Erythroblast (primary cell): Measurements from ENCODE around the gene TPM1.
A peak's percentile ranks its signal among the peaks of the same experiment; 100 is the strongest.
"Not testable (repeated sequence)": the region's sequence is repeated elsewhere in the genome, so short reads cannot be mapped to it uniquely, and the experiment has no call there.

Source experiments
- DNase-seq, 2 experiments: peaks; one replicate each; lab custom pipeline; 2025; lab: John Stamatoyannopoulos, UW
- GATA1 ChIP-seq: IDR thresholded peaks from 2 replicates; pipeline ENCODE4 v1.6.1; 2011; ENCODE audit warnings: low read depth, mild to moderate bottlenecking, control low read depth, low read length, moderate library complexity
- POLR2A ChIP-seq: IDR thresholded peaks from 2 replicates; pipeline ENCODE4 v1.6.1; 2011; ENCODE audit warnings: mild to moderate bottlenecking, low read length

Gene TPM1

GRCh38 chr15:63088533-63089245 lies 46.1 kb downstream of the TPM1 start:
- DNase-seq: no peak
- TF ChIP-seq GATA1 (no peak), POLR2A (no peak)

DNA sequence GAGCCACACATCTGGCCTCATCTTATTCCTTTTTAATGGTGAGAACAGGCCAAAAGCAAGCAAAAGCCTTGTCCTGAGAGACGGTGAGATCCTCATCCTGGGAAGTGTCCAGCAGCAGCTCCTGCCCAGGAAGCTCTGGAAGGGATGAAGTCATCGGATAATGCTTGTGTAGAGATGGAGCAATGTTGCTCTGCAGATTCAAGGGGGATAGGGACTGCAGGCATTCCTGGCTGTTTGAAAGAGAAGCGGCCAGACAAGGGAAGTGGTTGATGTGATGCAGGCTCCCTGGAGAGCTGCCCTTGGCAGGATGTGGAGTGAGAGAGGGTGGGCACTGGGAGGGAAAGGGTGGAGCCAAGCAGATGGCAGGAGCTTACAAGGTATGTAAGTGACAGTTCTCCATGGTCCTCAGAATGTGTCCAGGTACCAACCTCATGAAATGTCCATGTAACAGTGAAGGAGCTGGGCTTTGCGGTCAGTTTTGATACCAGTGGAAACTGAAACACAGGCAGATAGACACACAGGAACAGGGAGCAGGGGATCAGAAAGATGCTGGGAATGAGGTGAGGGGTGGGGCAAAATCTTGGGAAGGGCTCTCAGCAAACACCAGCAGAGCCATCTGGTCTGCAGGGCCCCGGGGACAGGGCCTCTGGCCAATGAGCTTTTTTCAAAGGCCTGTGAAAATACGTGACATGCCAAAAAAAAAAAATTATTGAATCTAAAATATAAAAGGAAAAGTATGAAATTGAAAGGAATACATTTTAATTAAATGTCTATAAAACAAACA lies 46.9 kb downstream of the TPM1 start:
- DNase-seq: no peak

GRCh38 chr15:63090472-63090871 lies 47.9 kb downstream of the TPM1 start:
- no peak for DNase-seq
- no peak for TF ChIP-seq GATA1
- TF ChIP-seq POLR2A: no peak

More for the DNA sequence above, 46.9 kb downstream of the TPM1 start:
- TF ChIP-seq GATA1 (no peak), POLR2A (no peak)

GRCh38 chr15:63090887-63091286 lies 48.3 kb downstream of the TPM1 start:
- DNase-seq: no peak
- TF ChIP-seq POLR2A (no peak), GATA1 (no peak)

GRCh38 chr15:63091679-63092446 lies 49.3 kb downstream of the TPM1 start:
- no peak for DNase-seq
- TF ChIP-seq POLR2A: no peak
- no peak for TF ChIP-seq GATA1

DNA sequence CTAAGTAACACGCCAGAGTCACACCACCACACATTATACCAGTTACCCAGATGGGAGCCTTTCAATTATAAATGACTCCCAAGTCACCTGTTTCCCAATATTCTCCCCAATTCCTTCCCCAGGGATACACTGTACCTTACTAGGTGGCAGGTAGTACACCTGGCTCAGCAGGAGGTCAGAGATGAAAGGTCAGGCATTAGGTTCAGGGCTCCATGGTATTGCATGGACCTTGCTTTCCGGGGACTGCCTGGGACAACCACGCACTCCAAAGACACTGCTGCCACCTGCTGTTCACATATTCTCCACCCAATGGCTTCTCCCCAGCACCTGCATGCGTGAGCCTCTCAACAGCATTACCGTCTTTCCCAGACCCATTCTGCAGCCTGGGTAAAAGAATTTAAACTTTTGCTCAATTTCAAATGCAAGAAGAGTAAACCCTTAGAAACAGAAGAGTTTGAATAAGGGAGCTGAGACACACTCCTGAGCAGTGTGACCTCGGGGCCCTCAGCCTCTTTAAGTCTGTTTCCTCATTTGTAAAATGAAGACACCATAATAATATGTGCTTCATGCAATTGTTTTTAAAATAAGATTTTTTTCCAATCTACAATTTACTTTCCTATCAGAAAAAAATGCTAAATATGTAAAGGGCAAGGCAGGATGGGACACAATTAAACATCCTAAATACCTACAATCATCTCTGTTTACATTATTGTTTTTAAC lies 51.1 kb downstream of the TPM1 start:
- TF ChIP-seq GATA1 (no peak), POLR2A (no peak)
- DNase-seq: peak; percentile 83 to 91

DNA sequence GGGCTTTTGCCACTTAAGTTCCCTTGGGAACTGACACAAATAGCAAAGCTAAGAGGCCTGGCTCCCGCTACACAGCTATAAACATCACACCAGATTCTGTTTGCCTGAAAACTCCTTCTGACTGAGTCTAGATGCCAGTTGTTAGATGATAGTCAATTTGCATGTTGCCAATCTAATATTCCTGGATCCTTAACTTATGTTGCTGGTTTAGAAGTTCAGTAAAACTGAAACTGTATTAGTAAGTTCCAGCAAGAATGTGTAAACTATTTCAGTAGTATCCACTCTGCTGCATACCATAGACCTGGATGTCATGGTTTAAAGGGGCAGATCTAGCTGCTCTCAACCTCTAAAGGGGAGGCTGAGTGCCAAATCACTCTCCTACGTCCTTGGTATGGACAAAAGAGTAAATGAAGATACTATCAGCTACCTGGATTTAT lies 52.0 kb downstream of the TPM1 start:
- TF ChIP-seq GATA1: no peak
- no peak for TF ChIP-seq POLR2A
- no peak for DNase-seq

DNA sequence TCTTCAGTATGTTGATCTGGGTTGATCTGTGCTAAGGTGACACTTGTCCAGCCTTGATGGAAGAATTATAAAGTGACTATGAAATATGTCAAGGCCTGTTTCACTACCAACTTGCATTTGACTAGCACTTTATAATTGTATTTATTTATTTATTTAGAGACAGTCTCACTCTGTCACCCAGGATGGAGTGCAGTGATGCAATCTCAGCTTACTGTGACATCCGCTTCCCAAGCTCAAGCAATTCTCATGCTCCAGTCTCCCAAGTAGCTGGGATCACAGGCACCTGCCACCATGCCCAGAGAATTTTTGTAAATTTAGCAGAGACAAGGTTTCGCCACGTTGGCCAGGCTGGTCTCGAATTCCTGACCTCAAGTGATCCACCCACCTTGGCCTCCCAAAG lies 53.6 kb downstream of the TPM1 start:
- no peak for TF ChIP-seq GATA1
- TF ChIP-seq POLR2A: no peak
- no peak for DNase-seq

DNA sequence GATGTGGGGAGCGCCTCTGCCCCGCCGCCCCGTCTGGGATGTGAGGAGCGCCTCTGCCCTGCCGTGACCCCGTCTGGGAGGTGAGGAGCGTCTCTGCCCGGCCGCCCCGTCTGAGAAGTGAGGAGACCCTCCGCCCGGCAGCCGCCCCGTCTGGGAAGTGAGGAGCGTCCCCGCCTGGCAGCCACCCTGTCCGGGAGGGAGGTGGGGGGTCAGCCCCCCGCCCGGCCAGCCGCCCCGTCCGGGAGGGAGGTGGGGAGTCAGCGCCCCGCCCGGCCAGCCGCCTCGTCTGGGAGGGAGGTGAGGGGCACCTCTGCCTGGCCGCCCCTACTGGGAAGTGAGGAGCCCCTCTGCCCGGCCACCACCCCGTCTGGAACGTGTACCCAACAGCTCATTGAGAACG lies 56.4 kb downstream of the TPM1 start:
- not testable (repeated sequence) for DNase-seq

DNA sequence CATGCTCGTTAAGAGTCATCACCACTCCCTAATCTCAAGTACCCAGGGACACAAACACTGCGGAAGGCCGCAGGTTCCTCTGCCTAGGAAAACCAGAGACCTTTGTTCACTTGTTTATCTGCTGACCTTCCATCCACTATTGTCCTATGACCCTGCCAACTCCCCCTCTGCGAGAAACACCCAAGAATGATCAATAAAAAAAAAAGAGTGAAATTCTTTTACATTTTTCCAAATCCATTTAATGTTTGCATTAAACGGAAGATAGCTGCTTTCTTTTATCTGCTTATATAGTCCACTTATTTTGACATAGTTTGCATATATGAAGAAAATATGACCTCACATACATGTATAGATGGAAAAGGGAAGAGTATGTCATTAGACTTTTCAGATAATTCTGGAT lies 57.0 kb downstream of the TPM1 start:
- not testable (repeated sequence) for DNase-seq

DNA sequence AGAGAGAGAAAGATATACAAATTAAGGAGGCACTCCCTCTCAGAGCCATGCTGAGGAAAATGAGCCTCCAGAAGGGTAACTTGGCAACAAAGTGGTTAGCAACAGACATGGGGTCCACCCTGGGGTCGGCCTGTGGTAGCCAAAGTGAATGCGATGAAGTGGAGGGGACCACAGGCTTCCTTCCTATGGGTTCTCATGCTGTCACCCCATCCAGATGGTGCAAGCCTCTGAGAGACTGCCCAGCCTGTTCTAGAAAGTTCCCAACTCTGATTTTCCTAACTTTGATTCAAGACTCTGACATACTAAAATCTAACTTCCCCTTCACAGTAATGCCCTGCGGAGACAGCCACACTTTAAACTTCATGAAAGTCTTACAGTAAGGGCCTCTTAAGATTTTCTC lies 60.9 kb downstream of the TPM1 start:
- no peak for DNase-seq
- TF ChIP-seq POLR2A (no peak), GATA1 (no peak)

DNA sequence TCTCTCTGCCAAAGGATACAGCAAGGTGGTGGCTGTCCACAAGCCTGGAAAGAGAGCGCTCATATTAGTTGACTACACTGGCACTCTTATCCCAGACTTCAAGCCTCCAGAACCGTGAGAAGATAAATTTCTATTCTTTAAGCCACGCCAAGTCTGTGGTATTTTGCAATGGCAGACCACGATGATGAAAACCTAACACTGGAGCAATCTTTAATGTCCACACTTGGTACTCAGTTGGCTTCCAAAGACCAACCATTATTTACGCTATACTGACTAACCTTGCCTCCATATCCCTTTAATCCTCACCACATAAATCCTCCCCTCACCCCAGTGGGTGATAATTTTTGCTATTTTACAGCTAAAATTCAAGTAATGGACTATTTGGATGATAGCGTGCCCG lies 62.2 kb downstream of the TPM1 start:
- TF ChIP-seq GATA1 (no peak), POLR2A (no peak)
- no peak for DNase-seq

DNA sequence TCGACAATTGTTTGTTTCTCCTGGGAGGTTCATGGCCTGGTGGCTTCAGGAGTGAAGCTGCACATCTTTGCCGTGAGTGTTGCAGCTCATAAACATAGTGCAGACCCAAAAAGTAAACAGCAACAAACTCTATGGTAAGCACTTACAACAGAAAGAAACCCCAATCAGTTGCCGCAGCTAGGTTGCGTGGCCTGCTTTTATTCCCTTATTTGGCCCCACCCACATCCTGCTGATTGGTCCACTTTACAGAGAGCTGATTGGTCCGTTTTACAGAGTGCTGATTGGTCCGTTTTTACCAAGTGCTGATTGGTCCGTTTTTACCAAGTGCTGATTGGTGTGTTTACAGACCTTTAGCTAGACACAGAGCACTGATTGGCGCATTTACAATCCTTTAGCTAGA lies 62.8 kb downstream of the TPM1 start:
- DNase-seq: peak; percentile 39 to 40
